SK-N-SH (cell line): ENCODE results near the gene EXOC4.

Source experiments
- CHD2 ChIP-seq: fragments of 150-350 bp; IDR thresholded peaks from 2 replicates; pipeline ENCODE4 v1.6.1; 2018; ENCODE audit warnings: low read length; ENCODE audit not compliant: partially characterized antibody
- CTCF ChIP-seq: fragments of 200-600 bp; sonication (generic); IDR thresholded peaks from 2 replicates; pipeline ENCODE4 v1.6.1; 2017; ENCODE audit warnings: antibody characterized with exemption, mild to moderate bottlenecking, moderate library complexity
- NFIC ChIP-seq: IDR thresholded peaks from 2 replicates; pipeline ENCODE4 v1.4.0; 2012; ENCODE audit warnings: borderline replicate concordance
- TF ChIP-seq, protein P1 (sequence below): IDR thresholded peaks from 2 replicates; pipeline ENCODE4 v1.6.1; 2012; ENCODE audit warnings: mild to moderate bottlenecking, low read depth, low read length, moderate library complexity

- TF ChIP-seq NFIC (no peak), CTCF (no peak), CHD2 (no peak)
- TF ChIP-seq, protein P1, sequence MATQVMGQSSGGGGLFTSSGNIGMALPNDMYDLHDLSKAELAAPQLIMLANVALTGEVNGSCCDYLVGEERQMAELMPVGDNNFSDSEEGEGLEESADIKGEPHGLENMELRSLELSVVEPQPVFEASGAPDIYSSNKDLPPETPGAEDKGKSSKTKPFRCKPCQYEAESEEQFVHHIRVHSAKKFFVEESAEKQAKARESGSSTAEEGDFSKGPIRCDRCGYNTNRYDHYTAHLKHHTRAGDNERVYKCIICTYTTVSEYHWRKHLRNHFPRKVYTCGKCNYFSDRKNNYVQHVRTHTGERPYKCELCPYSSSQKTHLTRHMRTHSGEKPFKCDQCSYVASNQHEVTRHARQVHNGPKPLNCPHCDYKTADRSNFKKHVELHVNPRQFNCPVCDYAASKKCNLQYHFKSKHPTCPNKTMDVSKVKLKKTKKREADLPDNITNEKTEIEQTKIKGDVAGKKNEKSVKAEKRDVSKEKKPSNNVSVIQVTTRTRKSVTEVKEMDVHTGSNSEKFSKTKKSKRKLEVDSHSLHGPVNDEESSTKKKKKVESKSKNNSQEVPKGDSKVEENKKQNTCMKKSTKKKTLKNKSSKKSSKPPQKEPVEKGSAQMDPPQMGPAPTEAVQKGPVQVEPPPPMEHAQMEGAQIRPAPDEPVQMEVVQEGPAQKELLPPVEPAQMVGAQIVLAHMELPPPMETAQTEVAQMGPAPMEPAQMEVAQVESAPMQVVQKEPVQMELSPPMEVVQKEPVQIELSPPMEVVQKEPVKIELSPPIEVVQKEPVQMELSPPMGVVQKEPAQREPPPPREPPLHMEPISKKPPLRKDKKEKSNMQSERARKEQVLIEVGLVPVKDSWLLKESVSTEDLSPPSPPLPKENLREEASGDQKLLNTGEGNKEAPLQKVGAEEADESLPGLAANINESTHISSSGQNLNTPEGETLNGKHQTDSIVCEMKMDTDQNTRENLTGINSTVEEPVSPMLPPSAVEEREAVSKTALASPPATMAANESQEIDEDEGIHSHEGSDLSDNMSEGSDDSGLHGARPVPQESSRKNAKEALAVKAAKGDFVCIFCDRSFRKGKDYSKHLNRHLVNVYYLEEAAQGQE: no peak
Measured at GRCh38 chr7:133662830-133663229, 410.0 kb downstream of the EXOC4 start.
